HG02623 (cell line): ENCODE results near the gene CBLN4.

Source experiments
- ATAC-seq: cut with Tn5 transposase; IDR thresholded peaks from one replicate; pipeline ENCODE4 v1.9.1; 2021; ENCODE audit warnings: moderate library complexity; ENCODE audit not compliant: unreplicated experiment

The CBLN4 gene

GRCh38 chr20:55947701-55948100, 57.6 kb downstream of the CBLN4 start:
- ATAC-seq: no peak
